ENCODE results near the gene IFRD2. TPM values are rescaled to one million over a fixed set of nuclear protein-coding genes. Genes with fewer than 3 reads are reported as not detected.

IFRD2 gene
- polyA plus RNA-seq, 1 of the 3 experiments (the other 2 are of a cell fraction): 73.2 TPM

GRCh38 chr3:50322115-50322385, 29.8 kb upstream of the IFRD2 start:
- 60% methylated on average over 1 of the region's 14 CpGs for WGBS (ENCODE audit: low lambda C conversion rate)
- no peaks in the 10 kb centered on the region for H3K9me3 ChIP-seq
- no peaks in the 10 kb centered on the region for H4K20me1 ChIP-seq (ENCODE audit: insufficient read depth)
- H3K9me2 ChIP-seq: no peaks in the 10 kb centered on the region
- H3F3A ChIP-seq (replicated peaks; ENCODE audit: insufficient read depth): peaks cover 10% of the 10 kb centered on the region
- CTCF ChIA-PET: interaction anchor here (1.0 to 6.0 kb wide), 12 partner anchors 13 to 170 kb away, joined by 3 to 60 read pairs (median 4); partner anchors contain the start of genes HYAL1, HYAL3, IFRD2 and NAA80
- peak overlapping the region; percentile 94 for H2AFZ ChIP-seq (ENCODE audit: low read depth)
- POLR2A ChIA-PET: interaction anchor here (1.0 to 1.8 kb wide), 4 partner anchors 12 to 23 kb away, joined by 3 to 5 read pairs (median 3); partner anchors contain the start of genes HYAL3 and NAA80
- H3K36me3 ChIP-seq (replicated peaks in 1 of 2; ENCODE audit: control insufficient read depth in 1 of 2, insufficient read depth in 2 of 2, low read length in 1 of 2): peaks cover 8 to 49% of the 10 kb centered on the region in 2 experiments
- peaks cover 51% of the 10 kb centered on the region for H3K79me2 ChIP-seq (ENCODE audit: insufficient read depth)
- H3K27me3 ChIP-seq (ENCODE audit: insufficient read depth): no peaks in the 10 kb centered on the region
- DNase-seq: no peak
- H3K27ac ChIP-seq (ENCODE audit: low read depth in 2 of 2, low read length in 1 of 2): peak overlapping the region in 1 of 2 experiments; percentile 94; a peak in 1 of 4 replicates
- TF ChIP-seq RXRA (IDR thresholded peaks at IDR 0.05; ENCODE audit: borderline replicate concordance, low read depth) (no peak), CTCF (IDR thresholded peaks at IDR 0.05) (no peak), USF1 (IDR thresholded peaks at IDR 0.05; ENCODE audit: borderline replicate concordance, low read depth) (no peak), FOXJ3 (CRISPR knock-in tag; IDR thresholded peaks at IDR 0.05) (no peak), SMC3 (IDR thresholded peaks at IDR 0.05; ENCODE audit: low read depth, low read length) (no peak), MXI1 (IDR thresholded peaks at IDR 0.05; ENCODE audit: low read depth, low read length) (no peak), TAF1 (IDR thresholded peaks at IDR 0.05; ENCODE audit: borderline replicate concordance, low read depth, low read length) (no peak), SIN3A (IDR thresholded peaks at IDR 0.05; ENCODE audit: borderline replicate concordance, low read depth, low read length) (no peak), FOSL2 (IDR thresholded peaks at IDR 0.05; ENCODE audit: borderline replicate concordance, low read depth) (no peak), JUND (IDR thresholded peaks at IDR 0.05) (no peak), EP300 (IDR thresholded peaks at IDR 0.05; ENCODE audit: borderline replicate concordance in 1 of 2, low read depth in 1 of 2, low read length in 1 of 2) (no peak), GATA2 (CRISPR knock-in tag; IDR thresholded peaks at IDR 0.05) (no peak), IRF3 (IDR thresholded peaks at IDR 0.05; ENCODE audit: low read depth, low read length) (no peak), EZH2phosphoT487 (IDR thresholded peaks at IDR 0.05; ENCODE audit: borderline replicate concordance, low read depth) (no peak)
- TF ChIP-seq, protein P1, sequence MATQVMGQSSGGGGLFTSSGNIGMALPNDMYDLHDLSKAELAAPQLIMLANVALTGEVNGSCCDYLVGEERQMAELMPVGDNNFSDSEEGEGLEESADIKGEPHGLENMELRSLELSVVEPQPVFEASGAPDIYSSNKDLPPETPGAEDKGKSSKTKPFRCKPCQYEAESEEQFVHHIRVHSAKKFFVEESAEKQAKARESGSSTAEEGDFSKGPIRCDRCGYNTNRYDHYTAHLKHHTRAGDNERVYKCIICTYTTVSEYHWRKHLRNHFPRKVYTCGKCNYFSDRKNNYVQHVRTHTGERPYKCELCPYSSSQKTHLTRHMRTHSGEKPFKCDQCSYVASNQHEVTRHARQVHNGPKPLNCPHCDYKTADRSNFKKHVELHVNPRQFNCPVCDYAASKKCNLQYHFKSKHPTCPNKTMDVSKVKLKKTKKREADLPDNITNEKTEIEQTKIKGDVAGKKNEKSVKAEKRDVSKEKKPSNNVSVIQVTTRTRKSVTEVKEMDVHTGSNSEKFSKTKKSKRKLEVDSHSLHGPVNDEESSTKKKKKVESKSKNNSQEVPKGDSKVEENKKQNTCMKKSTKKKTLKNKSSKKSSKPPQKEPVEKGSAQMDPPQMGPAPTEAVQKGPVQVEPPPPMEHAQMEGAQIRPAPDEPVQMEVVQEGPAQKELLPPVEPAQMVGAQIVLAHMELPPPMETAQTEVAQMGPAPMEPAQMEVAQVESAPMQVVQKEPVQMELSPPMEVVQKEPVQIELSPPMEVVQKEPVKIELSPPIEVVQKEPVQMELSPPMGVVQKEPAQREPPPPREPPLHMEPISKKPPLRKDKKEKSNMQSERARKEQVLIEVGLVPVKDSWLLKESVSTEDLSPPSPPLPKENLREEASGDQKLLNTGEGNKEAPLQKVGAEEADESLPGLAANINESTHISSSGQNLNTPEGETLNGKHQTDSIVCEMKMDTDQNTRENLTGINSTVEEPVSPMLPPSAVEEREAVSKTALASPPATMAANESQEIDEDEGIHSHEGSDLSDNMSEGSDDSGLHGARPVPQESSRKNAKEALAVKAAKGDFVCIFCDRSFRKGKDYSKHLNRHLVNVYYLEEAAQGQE (IDR thresholded peaks at IDR 0.05; ENCODE audit: low read depth, low read length): no peak
- H3K9ac ChIP-seq: no peak overlapping the region
- peak overlapping the region; percentile 80 for H3K4me2 ChIP-seq
- peak overlapping the region in 1 of 2 experiments; percentile 92; a peak in 2 of 4 replicates for H3K4me3 ChIP-seq (ENCODE audit: low read depth in 2 of 2, low read length in 1 of 2)
- peaks cover 0 to 44% of the 10 kb centered on the region in 2 experiments; a peak in 2 of 4 replicates for H3K4me1 ChIP-seq (ENCODE audit: control insufficient read depth in 1 of 2, insufficient read depth in 2 of 2, low read depth in 1 of 2, low read length in 1 of 2)

All from SK-N-SH (cell line).